Esophagus muscularis mucosa (tissue), 4 donors: ENCODE results near the gene DSP. TPM values are rescaled to one million over a fixed set of nuclear protein-coding genes. Genes with fewer than 3 reads are reported as not detected.

Experiments used
- DNase-seq: peaks from one replicate; pipeline ENCODE4 v3.0.0-alpha.2; 2017; ENCODE audit errors: extremely low spot score
- H3K27ac ChIP-seq, 4 donors: fragments of 200-600 bp; sonication (generic); replicated peaks in 1 of 4; 1 replicate in 3 of 4; 2 replicates in 1 of 4; pipeline ENCODE4 v1.5.1; 2016 to 2019; ENCODE audit warnings: mild to moderate bottlenecking in 1 of 4
- H3K27me3 ChIP-seq, 4 donors: fragments of 200-600 bp; sonication (generic); one replicate each; pipeline versions ENCODE4 v1.5.1 to v1.6.0; 2016 to 2019
- H3K36me3 ChIP-seq, 4 donors: fragments of 200-600 bp; sonication (generic); one replicate each; pipeline ENCODE4 v1.5.1; 2016 to 2019
- H3K4me1 ChIP-seq, 4 donors: fragments of 200-600 bp; sonication (generic); one replicate each; pipeline ENCODE4 v1.5.1; 2016 to 2019
- H3K4me3 ChIP-seq, 4 donors: fragments of 200-600 bp; sonication (generic); 1 replicate in 2 of 4; 2 replicates in 2 of 4; pipeline ENCODE4 v1.5.1; 2016 to 2019; ENCODE audit warnings: mild to moderate bottlenecking in 4 of 4, moderate library complexity in 1 of 4
- H3K9me3 ChIP-seq, 4 donors: fragments of 200-600 bp; sonication (generic); 1 replicate in 3 of 4; 2 replicates in 1 of 4; pipeline ENCODE4 v1.5.1; 2016 to 2019
- EP300 ChIP-seq: sonication (generic); formaldehyde crosslinking; IDR thresholded peaks from one replicate; pipeline ENCODE4 v1.6.1; 2017; ENCODE audit warnings: antibody characterized with exemption
- POLR2A ChIP-seq: fragments of 450-650 bp; IDR thresholded peaks from one replicate; pipeline ENCODE4 v1.6.1; 2017; ENCODE audit warnings: antibody characterized with exemption, moderate library complexity, mild to moderate bottlenecking, low read depth
- POLR2AphosphoS5 ChIP-seq, 2 donors: sonication (generic); formaldehyde crosslinking; IDR thresholded peaks; one replicate each; pipeline ENCODE4 v1.6.1; 2017; ENCODE audit warnings: antibody characterized with exemption in 2 of 2
- WGBS: methylation state at CpG from one replicate; pipeline ENCODE4 v1.1.5; 2018; 5-methylcytosine and 5-hydroxymethylcytosine counted together
- intact Hi-C: fragments of 100-400 bp; cut with DNase I; formaldehyde crosslinking; loops from one replicate; pipeline ENCODE4 v1.15.1; 2023
- total RNA-seq, 4 donors: library from RNA; depleted of rRNA; stranded (reverse); fragments of >200 nt; gene quantifications; one replicate each; pipeline versions ENCODE4 v1.1.0 to v1.2.1, GENCODE V29; 2016
- TF ChIP-seq, protein P1 (sequence below), 3 experiments: fragments of 200-600 bp in 2 of 3; fragments of 450-650 bp in 1 of 3; sonication (generic) in 2 of 3; IDR thresholded peaks; one replicate each; pipeline ENCODE4 v1.5.1; 2017 to 2019; ENCODE audit warnings: antibody characterized with exemption in 3 of 3, mild to moderate bottlenecking in 2 of 3, moderate library complexity in 1 of 3

The DSP gene
- total RNA-seq, 4 donors from 2014 or later = 2.1 to 9.4 (median 5.9) TPM

DNA sequence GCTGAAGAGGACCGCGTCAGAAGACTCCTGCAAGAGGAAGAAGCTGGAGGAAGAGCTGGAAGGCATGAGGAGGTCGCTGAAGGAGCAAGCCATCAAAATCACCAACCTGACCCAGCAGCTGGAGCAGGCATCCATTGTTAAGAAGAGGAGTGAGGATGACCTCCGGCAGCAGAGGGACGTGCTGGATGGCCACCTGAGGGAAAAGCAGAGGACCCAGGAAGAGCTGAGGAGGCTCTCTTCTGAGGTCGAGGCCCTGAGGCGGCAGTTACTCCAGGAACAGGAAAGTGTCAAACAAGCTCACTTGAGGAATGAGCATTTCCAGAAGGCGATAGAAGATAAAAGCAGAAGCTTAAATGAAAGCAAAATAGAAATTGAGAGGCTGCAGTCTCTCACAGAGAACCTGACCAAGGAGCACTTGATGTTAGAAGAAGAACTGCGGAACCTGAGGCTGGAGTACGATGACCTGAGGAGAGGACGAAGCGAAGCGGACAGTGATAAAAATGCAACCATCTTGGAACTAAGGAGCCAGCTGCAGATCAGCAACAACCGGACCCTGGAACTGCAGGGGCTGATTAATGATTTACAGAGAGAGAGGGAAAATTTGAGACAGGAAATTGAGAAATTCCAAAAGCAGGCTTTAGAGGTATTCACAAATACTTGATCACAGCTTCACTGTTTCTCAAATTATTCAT, 39.6 kb downstream of the DSP start:
- DNase-seq = no peak
- intact Hi-C loops = no loop called here
- Histone ChIP-seq H3K27me3 (peaks cover 0 to 20% (median 0%) of the 10 kb centered on the region in 4 donors), H3K9me3 (no peaks in the 10 kb centered on the region), H3K27ac (no peak overlapping the region), H3K36me3 (peaks cover 0 to 96% (median 0%) of the 10 kb centered on the region in 4 donors), H3K4me1 (no peaks in the 10 kb centered on the region), H3K4me3 (no peak overlapping the region)
- 56% methylated on average over 14 of the region's 14 CpGs for WGBS
- TF ChIP-seq, protein P1, sequence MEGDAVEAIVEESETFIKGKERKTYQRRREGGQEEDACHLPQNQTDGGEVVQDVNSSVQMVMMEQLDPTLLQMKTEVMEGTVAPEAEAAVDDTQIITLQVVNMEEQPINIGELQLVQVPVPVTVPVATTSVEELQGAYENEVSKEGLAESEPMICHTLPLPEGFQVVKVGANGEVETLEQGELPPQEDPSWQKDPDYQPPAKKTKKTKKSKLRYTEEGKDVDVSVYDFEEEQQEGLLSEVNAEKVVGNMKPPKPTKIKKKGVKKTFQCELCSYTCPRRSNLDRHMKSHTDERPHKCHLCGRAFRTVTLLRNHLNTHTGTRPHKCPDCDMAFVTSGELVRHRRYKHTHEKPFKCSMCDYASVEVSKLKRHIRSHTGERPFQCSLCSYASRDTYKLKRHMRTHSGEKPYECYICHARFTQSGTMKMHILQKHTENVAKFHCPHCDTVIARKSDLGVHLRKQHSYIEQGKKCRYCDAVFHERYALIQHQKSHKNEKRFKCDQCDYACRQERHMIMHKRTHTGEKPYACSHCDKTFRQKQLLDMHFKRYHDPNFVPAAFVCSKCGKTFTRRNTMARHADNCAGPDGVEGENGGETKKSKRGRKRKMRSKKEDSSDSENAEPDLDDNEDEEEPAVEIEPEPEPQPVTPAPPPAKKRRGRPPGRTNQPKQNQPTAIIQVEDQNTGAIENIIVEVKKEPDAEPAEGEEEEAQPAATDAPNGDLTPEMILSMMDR (IDR thresholded peaks at IDR 0.05) = no peak
- TF ChIP-seq POLR2A (no peak), POLR2AphosphoS5 (IDR thresholded peaks at IDR 0.05) (no peak), EP300 (no peak)

DNA sequence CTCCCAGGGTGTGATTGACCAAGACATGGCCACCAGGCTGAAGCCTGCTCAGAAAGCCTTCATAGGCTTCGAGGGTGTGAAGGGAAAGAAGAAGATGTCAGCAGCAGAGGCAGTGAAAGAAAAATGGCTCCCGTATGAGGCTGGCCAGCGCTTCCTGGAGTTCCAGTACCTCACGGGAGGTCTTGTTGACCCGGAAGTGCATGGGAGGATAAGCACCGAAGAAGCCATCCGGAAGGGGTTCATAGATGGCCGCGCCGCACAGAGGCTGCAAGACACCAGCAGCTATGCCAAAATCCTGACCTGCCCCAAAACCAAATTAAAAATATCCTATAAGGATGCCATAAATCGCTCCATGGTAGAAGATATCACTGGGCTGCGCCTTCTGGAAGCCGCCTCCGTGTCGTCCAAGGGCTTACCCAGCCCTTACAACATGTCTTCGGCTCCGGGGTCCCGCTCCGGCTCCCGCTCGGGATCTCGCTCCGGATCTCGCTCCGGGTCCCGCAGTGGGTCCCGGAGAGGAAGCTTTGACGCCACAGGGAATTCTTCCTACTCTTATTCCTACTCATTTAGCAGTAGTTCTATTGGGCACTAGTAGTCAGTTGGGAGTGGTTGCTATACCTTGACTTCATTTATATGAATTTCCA, 43.9 kb downstream of the DSP start:
- peaks cover 0 to 53% (median 0%) of the 10 kb centered on the region in 4 donors for H3K36me3 ChIP-seq
- peaks cover 0 to under 1% (median 0%) of the 10 kb centered on the region in 4 donors for H3K27me3 ChIP-seq
- no peak overlapping the region for H3K4me3 ChIP-seq
- no peak for DNase-seq
- TF ChIP-seq POLR2A (no peak), EP300 (no peak)
- TF ChIP-seq, protein P1 (IDR thresholded peaks at IDR 0.05) = no peak
- 99% methylated on average over 18 of the region's 28 CpGs for WGBS
- H3K27ac ChIP-seq = no peak overlapping the region
- peaks cover 0 to 10% (median 9%) of the 10 kb centered on the region in 4 donors for H3K4me1 ChIP-seq
- no peaks in the 10 kb centered on the region for H3K9me3 ChIP-seq
- intact Hi-C loops = no loop called here

DNA sequence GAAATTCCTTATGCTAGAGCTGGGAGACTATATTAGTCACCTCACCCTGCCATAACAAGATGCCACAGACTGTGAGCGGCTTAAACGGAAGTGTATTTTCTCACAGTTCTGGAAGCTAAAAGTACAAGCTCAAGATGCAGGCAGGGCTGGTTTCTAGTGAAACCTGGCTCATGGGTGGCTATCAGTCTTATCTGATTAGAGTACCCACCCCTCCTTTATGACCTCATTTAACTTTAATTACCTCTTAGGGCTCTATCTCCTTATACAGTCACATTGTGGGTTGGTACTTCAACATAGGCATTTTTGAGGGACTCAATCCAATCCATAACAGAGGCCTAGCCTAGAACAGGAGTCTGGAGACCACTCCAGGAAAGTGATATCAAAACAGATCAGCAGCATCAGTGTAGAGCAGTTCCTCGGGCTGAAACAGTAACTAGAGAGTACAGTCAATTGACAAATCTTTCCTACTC, 46.2 kb downstream of the DSP start:
- DNase-seq = no peak
- H3K27ac ChIP-seq = no peak overlapping the region
- 89% methylated on average over 3 of the region's 3 CpGs for WGBS
- TF ChIP-seq, protein P1 (IDR thresholded peaks at IDR 0.05) = no peak
- no peak for TF ChIP-seq POLR2A
- no peak for TF ChIP-seq EP300
- TF ChIP-seq POLR2AphosphoS5 (IDR thresholded peaks at IDR 0.05) = no peak
- peaks cover 19 to 32% (median 29%) of the 10 kb centered on the region in 4 donors for H3K4me1 ChIP-seq
- no peak overlapping the region for H3K4me3 ChIP-seq
- H3K27me3 ChIP-seq = no peaks in the 10 kb centered on the region
- H3K9me3 ChIP-seq = no peaks in the 10 kb centered on the region
- intact Hi-C loops = no loop called here
- peaks cover 0 to 33% (median 0%) of the 10 kb centered on the region in 4 donors for H3K36me3 ChIP-seq

DNA sequence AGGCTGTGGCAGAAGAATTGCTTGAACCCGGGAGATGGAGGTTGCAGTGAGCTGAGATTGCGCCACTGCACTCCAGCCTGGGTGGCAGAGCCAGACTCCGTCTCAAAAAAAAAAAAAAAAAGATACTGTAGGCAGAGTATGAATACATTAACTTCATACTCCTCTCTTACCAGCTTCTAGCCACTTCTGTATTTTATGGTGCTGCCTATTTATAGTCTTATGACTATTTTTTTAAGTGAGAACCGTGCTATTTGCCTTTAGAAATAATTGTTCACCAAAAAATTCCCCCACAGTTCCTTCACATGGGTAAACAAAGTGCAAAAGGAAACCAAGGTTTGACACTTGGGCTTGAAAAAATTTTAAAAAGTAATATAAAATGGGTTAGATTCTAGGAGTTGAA, 47.0 kb downstream of the DSP start:
- H3K4me3 ChIP-seq = no peak overlapping the region
- DNase-seq = no peak
- H3K36me3 ChIP-seq = peaks cover 0 to 25% (median 0%) of the 10 kb centered on the region in 4 donors
- no peak overlapping the region for H3K27ac ChIP-seq
- no peaks in the 10 kb centered on the region for H3K27me3 ChIP-seq
- TF ChIP-seq, protein P1 (IDR thresholded peaks at IDR 0.05) = no peak
- TF ChIP-seq POLR2A (no peak), EP300 (no peak), POLR2AphosphoS5 (IDR thresholded peaks at IDR 0.05) (no peak)
- WGBS = 66% methylated on average over 4 of the region's 4 CpGs
- intact Hi-C loops = no loop called here
- peaks cover 21 to 33% (median 31%) of the 10 kb centered on the region in 4 donors for H3K4me1 ChIP-seq
- no peaks in the 10 kb centered on the region for H3K9me3 ChIP-seq
